WTC11 (cell line): ENCODE results near the gene BMPR2. TPM values are rescaled to one million over a fixed set of nuclear protein-coding genes. Genes with fewer than 3 reads are reported as not detected.

Source experiments
- AR ChIP-seq: fragments of 250-450 bp; sonication (Bioruptor Pico); IDR thresholded peaks from 2 replicates; pipeline ENCODE4 v1.9.0; 2021; ENCODE audit warnings: mild to moderate bottlenecking
- ATF1 ChIP-seq: sonication (generic); formaldehyde crosslinking; IDR thresholded peaks from 2 replicates; pipeline ENCODE4 v1.8.1; 2023; ENCODE audit warnings: mild to moderate bottlenecking, moderate library complexity, missing genetic modification reagents
- MLX ChIP-seq: sonication (generic); formaldehyde crosslinking; IDR thresholded peaks from 2 replicates; pipeline ENCODE4 v1.8.1; 2023; ENCODE audit warnings: mild to moderate bottlenecking, missing genetic modification reagents, moderate library complexity
- PRDM15 ChIP-seq: sonication (generic); formaldehyde crosslinking; IDR thresholded peaks from 2 replicates; pipeline ENCODE4 v1.8.0; 2022; ENCODE audit warnings: missing genetic modification reagents
- SMAD3 ChIP-seq: sonication (generic); formaldehyde crosslinking; IDR thresholded peaks from 2 replicates; pipeline ENCODE4 v1.8.0; 2022; ENCODE audit warnings: missing genetic modification reagents, mild to moderate bottlenecking, borderline replicate concordance
- ZBTB21 ChIP-seq: sonication (generic); formaldehyde crosslinking; IDR thresholded peaks from 2 replicates; pipeline ENCODE4 v1.8.1; 2023; ENCODE audit warnings: mild to moderate bottlenecking, missing genetic modification reagents, borderline replicate concordance
- ZNF532 ChIP-seq: fragments of 250-450 bp; sonication (Bioruptor Pico); IDR thresholded peaks from 2 replicates; pipeline ENCODE4 v1.9.0; 2021; ENCODE audit warnings: mild to moderate bottlenecking, borderline replicate concordance
- total RNA-seq: library from RNA; stranded (reverse); gene quantifications from 3 replicates; pipeline ENCODE4 v1.2.3, GENCODE V29; 2021
- TF ChIP-seq, protein P1 (sequence below): sonication (generic); formaldehyde crosslinking; IDR thresholded peaks from 2 replicates; pipeline ENCODE4 v1.8.0; 2023; ENCODE audit warnings: missing genetic modification reagents, mild to moderate bottlenecking, borderline replicate concordance

The BMPR2 gene
- total RNA-seq, 1 experiment from 2014 or later, result 22.1 TPM

- TF ChIP-seq ATF1 (CRISPR knock-in tag), result no peak
- no peak for TF ChIP-seq MLX (CRISPR knock-in tag)
- TF ChIP-seq, protein P1, sequence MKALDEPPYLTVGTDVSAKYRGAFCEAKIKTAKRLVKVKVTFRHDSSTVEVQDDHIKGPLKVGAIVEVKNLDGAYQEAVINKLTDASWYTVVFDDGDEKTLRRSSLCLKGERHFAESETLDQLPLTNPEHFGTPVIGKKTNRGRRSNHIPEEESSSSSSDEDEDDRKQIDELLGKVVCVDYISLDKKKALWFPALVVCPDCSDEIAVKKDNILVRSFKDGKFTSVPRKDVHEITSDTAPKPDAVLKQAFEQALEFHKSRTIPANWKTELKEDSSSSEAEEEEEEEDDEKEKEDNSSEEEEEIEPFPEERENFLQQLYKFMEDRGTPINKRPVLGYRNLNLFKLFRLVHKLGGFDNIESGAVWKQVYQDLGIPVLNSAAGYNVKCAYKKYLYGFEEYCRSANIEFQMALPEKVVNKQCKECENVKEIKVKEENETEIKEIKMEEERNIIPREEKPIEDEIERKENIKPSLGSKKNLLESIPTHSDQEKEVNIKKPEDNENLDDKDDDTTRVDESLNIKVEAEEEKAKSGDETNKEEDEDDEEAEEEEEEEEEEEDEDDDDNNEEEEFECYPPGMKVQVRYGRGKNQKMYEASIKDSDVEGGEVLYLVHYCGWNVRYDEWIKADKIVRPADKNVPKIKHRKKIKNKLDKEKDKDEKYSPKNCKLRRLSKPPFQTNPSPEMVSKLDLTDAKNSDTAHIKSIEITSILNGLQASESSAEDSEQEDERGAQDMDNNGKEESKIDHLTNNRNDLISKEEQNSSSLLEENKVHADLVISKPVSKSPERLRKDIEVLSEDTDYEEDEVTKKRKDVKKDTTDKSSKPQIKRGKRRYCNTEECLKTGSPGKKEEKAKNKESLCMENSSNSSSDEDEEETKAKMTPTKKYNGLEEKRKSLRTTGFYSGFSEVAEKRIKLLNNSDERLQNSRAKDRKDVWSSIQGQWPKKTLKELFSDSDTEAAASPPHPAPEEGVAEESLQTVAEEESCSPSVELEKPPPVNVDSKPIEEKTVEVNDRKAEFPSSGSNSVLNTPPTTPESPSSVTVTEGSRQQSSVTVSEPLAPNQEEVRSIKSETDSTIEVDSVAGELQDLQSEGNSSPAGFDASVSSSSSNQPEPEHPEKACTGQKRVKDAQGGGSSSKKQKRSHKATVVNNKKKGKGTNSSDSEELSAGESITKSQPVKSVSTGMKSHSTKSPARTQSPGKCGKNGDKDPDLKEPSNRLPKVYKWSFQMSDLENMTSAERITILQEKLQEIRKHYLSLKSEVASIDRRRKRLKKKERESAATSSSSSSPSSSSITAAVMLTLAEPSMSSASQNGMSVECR (CRISPR knock-in tag), result no peak
- TF ChIP-seq ZBTB21 (CRISPR knock-in tag), result no peak
- TF ChIP-seq AR (CRISPR knock-in tag), result no peak
- TF ChIP-seq PRDM15, result no peak
- no peak for TF ChIP-seq ZNF532 (CRISPR knock-in tag)
- TF ChIP-seq SMAD3 (CRISPR knock-in tag), result no peak
Measured at GRCh38 chr2:202327858-202328257, 48.3 kb upstream of the BMPR2 start (continued).
